ENCODE data around the gene SCAI. TPM values are rescaled to one million over a fixed set of nuclear protein-coding genes. Genes with fewer than 3 reads are reported as not detected.
A peak's percentile ranks its signal among the peaks of the same experiment; 100 is the strongest.

Gene SCAI
- total and polyA plus RNA-seq, 9 of the 15 experiments (the other 6 are each of a cell fraction or from before 2014, with no cell fraction given), result 0.70 to 12.4 (median 4.2) TPM

GRCh38 chr9:125133403-125134329 is 9.7 kb downstream of the SCAI start (continued):
- TF ChIP-seq AFF1 (IDR thresholded peaks at IDR 0.05; ENCODE audit: low read depth in 1 of 2, partially characterized antibody in 2 of 2) (no peak), BCOR (IDR thresholded peaks at IDR 0.05) (peak; percentile 33; the same call in 1 of the 2 replicates), XRCC5 (IDR thresholded peaks at IDR 0.05; ENCODE audit: low read depth, low read length) (no peak), RBFOX2 (IDR thresholded peaks at IDR 0.05; ENCODE audit: low read depth, low read length) (no peak), ZNF184 (CRISPR knock-in tag; IDR thresholded peaks at IDR 0.05) (peak; percentile 89), EP400 (IDR thresholded peaks at IDR 0.05) (0 out of 2 replicates have a peak, but pooled peaks have one; percentile 19), MYNN (IDR thresholded peaks at IDR 0.05) (no peak), MYNN (CRISPR knock-in tag; IDR thresholded peaks at IDR 0.05) (no peak), MED1 (CRISPR knock-in tag; IDR thresholded peaks at IDR 0.05; ENCODE audit: borderline replicate concordance) (no peak), TGIF2 (CRISPR knock-in tag; IDR thresholded peaks at IDR 0.05) (no peak), TFAM (CRISPR knock-in tag; conservative IDR thresholded peaks at IDR 0.05) (no peak), TCFL5 (CRISPR knock-in tag; conservative IDR thresholded peaks at IDR 0.05) (no peak)
- TF ChIP-seq, protein P1, sequence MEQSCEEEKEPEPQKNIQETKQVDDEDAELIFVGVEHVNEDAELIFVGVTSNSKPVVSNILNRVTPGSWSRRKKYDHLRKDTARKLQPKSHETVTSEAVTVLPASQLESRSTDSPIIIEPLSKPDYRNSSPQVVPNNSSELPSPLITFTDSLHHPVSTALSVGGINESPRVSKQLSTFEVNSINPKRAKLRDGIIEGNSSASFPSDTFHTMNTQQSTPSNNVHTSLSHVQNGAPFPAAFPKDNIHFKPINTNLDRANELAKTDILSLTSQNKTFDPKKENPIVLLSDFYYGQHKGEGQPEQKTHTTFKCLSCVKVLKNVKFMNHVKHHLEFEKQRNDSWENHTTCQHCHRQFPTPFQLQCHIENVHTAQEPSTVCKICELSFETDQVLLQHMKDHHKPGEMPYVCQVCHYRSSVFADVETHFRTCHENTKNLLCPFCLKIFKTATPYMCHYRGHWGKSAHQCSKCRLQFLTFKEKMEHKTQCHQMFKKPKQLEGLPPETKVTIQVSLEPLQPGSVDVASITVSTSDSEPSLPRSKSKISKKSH (CRISPR knock-in tag; IDR thresholded peaks at IDR 0.05), result no peak

All from K562 (cell line).